Stimulated activated CD8-positive, alpha-beta memory T cell treated with anti-CD3 and anti-CD28 coated beads, Interleukin-15, amount 100 ng/mL, for 4 hours (primary cell): ENCODE results near the gene FAIM.
A peak's percentile ranks its signal among the peaks of the same experiment; 100 is the strongest.
"Not testable (repeated sequence)": the region's sequence is repeated elsewhere in the genome, so short reads cannot be mapped to it uniquely, and the experiment has no call there.

Experiments used
- DNase-seq, 2 donors: peaks; one replicate each; pipeline ENCODE4 v3.0.0-alpha.2; 2020; ENCODE audit warnings: low read depth in 2 of 2

The FAIM gene, protein sequence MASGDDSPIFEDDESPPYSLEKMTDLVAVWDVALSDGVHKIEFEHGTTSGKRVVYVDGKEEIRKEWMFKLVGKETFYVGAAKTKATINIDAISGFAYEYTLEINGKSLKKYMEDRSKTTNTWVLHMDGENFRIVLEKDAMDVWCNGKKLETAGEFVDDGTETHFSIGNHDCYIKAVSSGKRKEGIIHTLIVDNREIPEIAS

DNA sequence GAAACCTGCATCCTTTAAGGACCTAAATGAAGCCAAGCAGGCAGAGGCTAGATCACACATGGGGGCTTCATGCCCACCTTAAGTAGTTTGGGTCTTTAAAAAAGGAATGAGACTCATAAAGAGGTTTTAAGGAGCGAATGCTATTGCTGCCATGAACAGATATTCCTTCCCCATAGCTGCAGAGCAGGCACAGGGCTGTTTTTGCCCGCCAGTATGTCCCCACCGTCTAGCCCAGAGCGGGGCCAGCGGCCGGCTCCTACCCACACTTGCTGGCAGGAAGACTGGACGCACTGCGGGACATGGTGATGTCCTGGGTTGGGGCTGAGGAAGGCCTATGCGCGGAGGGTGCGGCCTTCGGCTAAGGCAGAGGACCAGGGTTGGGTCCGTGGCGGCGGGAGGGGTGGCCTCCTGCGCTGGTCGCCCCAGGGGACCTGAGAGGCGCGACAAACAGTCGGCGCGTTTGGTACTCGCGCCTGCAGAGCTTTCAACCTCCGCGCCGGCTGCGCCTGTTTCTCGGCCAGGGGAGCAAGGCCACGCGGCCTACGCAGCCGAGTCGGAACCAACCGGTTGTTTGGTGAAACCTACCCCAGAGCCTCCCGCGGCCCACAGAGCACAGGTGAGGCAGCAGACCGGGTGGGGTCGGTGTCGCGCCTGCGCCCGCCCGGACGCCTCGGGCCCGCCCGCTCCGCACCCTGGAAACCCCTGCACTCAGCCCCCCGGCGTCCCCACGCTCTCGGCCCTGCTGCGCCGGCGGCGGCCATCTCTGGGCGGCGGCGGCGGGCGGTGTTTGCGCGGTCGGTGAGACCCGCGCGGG lies at the start of gene FAIM:
TSS of gene FAIM (plus strand) at position 450 of the 814 bp plus-strand sequence. CDS start 10,956 bp downstream, outside the sequence.
- peak; percentile 22 to 55 for DNase-seq

DNA sequence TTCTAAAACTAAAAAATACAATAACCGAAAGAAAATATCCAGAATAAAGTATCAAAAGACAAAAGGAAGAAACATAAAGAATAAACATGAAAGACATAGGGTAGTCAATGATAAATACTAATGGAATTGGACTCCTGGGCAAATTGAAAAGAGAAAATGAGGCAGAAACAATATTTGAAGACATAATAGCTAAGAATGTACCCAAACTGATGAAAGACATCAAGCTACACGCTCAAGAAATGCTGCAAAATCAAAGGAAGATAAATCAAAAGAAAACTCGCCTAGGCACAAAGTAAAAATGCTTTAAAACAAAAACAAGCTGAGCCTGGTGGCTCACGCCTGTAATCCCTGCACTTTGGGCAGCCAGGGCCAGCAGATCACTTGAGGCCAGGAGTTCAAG lies 49.4 kb upstream of the FAIM start:
- no peak for DNase-seq

DNA sequence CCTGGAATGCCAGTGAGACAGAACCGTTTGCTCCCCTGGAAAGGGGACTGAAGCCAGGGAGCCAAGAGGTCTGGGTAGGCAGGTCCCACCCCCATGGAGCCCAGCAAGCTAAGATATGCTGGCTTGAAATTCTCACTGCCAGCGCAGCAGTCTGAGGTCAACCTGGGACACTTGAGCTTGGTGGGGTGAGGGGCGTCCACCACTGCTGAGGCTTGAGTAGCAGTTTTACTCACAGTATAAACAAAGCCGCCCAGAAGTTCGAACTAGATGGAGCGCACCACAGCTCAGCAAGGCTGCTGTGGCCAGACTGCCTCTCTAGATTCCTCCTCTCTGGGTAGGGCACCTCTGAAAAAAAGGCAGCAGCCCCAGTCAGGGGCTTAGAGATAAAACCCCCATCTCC lies 48.1 kb upstream of the FAIM start:
- no peak for DNase-seq

DNA sequence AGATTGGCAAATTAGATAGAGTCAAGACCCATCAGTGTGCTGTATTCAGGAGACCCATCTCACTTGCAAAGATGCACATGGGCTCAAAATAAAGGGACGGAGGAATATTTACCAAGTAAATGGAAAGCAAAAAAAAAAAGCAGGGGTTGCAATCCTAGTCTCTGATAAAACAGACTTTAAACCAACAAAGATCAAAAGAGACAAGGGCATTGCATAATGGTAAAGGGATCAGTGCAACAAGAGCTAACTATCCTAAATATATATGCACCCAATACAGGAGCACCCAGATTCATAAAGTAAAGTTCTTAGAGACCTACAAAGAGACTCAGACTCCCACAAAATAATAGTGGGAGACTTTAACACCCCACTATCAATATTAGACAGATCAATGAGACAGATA lies 45.7 kb upstream of the FAIM start:
- DNase-seq, result not testable (repeated sequence)

DNA sequence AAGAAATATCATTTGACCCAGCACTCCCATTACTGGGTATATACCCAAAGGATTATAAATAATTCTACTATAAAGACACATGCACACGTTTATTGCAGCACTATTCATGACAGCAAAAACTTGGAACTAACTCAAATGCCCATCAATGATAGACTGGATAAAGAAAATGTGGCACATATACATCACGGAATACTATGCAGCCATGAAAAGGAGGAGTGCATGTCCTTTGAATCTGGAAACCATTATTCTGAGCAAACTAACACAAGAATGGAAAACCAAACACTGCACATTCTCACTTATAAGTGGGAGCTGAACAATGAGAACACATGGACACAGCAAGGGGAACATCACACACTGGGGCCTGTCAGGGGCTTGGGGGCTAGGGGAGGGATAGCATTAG lies 42.3 kb upstream of the FAIM start:
- not testable (repeated sequence) for DNase-seq

DNA sequence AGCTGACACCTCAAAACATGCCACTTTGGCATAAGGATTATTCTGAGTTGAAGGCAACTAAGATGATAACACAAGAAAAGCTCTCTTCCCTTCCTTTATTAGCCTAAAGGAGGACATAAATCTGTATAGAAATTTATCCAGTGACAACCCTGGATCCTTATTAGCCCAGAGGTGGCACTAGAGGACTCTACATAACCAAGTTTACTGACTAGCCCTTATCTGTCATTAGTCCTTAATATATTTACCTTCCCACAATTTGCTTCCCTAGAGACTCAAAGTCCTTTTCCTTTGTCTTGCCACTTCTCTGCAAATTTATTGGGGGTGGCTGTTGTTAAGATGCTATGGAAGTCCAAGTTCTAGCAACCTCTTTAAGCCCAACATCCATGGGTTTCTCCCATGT lies 41.2 kb upstream of the FAIM start:
- DNase-seq, result no peak

DNA sequence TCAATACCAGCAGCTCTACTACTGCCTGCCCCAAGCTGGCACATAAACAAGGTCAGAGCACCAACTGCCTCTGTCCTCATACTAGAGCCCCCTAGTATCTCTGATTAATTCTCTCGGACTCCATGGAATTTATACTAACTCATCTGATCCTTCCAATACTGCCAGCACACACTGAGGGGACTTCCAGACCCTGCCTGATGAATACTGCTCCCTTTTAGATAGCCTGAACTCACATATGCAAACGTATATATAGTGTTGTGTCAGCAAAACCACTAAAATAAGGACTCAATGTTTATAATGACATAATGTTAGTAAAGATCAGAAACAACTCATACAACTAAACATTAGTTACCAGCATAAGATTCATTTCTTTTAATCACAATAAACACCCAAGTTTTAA lies 39.5 kb upstream of the FAIM start:
- no peak for DNase-seq

DNA sequence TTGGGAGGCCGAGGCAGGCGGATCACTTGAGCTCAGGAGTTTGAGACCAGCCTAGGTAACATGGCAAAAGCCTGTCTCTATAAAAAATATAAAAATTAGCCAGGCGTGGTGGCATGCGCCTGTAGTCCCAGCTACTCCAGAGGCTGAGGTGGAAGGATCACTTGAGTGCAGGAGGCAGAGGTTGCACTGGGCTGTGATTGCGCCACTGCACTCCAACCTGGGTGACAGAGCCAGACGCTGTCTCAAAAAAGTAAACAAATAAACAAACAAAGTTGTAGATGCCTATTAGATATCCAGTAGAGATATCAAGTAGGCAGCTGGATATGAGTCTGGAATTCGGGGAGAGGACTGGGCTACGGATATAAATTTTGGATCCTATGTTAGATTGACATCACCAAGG lies 38.9 kb upstream of the FAIM start:
- DNase-seq, result not testable (repeated sequence)

DNA sequence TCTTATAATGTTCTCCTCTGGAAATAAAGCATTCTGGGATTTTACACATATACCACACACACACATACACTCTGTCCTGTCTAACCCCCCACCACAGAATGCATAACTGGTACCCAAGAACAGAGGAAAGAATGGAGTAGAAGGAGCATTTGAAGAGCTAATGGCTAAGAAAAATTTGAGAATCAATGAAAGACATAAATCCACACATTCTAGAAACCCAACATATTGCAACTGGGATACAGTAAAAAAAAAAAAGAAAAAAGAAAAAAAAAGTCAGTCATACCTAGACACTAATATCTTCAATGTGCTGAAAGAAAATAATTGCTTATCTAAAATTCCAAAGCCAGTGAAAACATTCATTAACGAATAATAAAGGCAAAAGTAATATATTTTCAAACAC lies 35.4 kb upstream of the FAIM start:
- no peak for DNase-seq

DNA sequence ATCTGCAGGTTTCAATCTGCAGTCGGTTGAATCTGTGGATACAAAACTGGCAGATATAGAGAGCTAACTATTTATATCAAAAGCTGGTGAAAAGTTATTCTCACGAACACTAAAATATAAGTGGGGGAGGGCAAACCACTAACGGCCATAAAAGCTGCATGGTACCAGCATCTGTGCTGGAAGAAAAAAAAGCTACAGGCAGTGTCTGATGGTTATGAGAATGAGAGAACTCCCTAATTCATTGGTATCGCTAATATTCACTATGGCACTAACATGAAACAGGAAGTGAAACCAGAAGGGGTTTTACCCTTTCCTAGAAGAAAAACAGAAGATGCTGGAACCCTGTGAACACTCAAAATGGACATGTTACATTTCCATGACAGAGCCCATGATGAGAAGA lies 30.4 kb upstream of the FAIM start:
- DNase-seq, result no peak

DNA sequence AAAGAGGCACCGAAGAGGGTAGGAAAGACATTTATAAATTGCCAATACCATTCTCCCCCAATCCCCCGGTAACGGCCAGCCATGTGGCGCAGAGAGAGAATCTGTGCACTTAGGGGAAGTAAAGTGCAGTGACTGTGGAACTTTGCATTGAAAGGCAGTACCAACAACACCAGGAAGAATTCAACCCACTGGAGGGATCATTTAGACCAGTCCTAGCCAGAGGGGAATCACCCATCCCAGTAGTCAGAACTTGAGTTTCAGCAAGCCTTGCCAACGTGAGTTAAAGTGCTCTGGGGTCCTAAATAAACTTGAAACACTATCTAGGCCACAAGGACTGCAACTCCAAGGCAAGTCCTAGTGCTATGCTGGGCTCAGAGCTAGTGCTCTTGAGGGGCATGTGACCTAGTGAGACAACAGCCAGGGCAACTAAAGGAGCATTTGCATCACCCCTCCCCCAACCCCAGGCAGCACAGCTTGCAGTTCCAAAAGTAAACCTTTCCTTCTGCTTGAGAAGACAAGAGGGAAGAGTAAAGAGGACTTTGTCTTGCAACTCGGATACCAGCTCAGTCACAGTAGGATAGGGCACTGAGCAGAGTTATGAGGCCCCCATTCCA lies 29.5 kb upstream of the FAIM start:
- no peak for DNase-seq

DNA sequence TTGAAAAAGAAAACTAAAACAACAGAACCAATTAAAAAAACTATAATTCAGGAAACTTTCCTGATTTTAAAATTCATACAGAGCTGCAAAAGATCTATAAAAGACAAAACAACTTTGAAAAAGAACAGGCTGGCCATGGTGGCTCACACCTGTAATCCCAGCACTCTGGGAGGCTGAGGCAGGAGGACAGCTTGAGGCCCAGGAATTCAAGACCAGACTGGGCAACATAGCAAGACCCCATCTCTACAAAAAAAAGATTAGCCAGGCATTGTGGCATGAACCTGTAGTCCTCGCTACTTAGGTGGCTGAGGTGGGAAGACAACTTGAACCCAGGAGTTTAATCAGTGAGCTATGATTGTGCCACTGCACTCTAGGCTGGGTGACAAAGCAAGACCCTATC lies 21.2 kb upstream of the FAIM start:
- DNase-seq, result no peak

DNA sequence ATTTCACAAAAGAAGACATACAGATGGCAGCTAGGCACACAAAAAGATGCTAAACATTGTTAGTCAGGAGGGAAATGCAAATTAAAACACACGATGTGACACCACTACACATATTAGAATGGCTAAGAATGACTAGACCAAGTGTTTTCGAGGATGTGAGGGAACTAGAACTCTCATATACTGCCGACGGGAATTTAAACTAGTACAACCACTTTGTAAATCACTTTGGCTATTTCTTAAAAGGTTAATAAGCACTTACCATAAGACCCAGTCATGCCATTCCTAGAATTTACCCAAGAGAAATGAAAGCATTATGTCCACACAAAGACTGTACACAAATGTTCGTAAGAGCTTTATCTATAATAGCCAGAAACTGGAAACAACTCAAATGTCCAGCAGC lies 20.1 kb upstream of the FAIM start:
- no peak for DNase-seq

DNA sequence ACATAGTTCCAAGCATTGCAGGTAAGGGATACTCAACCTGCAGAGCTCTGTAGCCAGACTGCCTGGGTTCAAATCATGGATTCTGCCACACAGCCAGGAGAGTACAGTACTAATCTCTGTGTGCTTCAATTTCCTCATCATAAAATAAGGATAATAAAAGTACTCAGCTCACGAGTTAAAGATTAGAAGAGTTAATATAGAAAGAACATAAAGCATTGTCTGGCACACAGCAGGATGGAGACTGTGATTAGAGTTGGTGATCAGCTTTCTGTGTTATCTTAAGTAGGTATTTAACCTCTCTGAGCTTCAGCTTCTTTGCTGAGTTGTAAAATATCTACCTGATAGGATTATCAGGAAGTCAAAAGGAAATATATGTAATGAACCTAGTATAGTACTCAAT lies 17.2 kb upstream of the FAIM start:
- no peak for DNase-seq

DNA sequence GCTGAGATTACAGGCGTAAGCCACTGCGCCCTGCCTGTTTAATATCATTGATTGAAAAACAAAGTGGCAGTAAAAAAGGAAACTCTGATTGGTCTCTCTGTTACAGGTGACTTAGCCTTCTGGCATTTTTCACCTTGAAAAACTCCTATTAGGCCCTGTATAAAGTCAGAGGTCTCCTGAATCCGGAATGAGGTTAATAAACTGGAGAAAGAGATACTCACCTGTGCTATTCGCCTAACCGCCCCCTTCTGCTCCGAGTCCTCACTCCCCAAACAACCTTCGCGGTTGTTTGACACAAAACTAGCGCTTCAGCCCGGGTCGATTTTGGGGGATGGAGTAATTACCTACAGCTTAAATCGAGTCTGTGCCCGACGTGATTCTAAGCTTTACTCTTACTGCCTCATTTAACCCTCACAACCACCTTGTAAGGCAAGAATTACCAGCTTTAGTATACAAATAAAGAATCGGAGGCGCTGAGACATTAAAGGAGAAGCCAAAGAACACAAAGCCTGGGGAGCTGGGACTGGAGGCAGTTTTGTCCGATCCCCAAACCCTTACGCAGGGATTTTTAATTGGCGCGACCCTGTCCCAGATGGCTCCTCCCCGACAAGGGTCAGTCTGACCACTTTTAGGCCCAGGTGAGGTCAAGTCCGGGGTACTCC lies 15.0 kb upstream of the FAIM start:
- no peak for DNase-seq

DNA sequence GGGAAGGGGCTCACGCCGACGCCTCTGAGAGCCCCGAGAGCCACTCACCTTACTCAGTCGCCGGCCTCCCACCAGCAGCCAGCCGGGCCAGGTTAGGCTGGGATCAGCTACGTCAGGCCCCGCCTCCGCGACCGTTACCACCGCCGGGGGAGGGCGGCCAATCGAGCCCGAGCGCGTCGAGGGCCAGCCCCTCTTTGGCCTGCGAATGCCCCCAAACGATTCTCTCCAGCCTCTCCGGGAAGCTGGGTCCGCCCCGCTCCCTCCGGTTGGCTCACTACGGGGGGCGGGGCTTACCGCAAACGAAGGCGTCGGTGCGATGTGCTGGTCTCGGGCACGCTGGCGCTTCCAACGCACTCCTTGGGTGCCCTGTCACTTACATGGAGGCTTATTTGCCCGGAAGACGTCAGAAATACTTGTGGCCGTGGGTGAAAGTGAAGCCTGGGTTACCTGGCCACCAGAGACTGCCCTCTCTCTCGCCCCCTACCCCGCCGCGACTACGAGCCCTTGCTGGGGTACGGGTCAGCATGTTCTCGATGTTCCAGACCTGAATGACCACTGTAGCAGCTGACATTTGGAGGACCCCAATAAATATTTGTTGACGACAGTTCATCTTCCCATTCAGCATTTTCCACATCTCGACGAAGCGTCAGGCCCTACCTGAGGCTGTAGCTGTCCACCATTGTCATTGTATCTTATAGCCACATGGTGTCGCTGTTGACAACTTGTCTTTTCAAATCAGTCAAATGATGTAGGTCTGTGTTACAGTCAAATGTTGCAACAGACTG lies 14.2 kb upstream of the FAIM start, which contains the start of gene CEP70:
TSS of gene CEP70 (minus strand) at position 111 of the 785 bp plus-strand sequence. CDS start 21,333 bp downstream, outside the sequence.
- DNase-seq, result peak; percentile 80 to 81

DNA sequence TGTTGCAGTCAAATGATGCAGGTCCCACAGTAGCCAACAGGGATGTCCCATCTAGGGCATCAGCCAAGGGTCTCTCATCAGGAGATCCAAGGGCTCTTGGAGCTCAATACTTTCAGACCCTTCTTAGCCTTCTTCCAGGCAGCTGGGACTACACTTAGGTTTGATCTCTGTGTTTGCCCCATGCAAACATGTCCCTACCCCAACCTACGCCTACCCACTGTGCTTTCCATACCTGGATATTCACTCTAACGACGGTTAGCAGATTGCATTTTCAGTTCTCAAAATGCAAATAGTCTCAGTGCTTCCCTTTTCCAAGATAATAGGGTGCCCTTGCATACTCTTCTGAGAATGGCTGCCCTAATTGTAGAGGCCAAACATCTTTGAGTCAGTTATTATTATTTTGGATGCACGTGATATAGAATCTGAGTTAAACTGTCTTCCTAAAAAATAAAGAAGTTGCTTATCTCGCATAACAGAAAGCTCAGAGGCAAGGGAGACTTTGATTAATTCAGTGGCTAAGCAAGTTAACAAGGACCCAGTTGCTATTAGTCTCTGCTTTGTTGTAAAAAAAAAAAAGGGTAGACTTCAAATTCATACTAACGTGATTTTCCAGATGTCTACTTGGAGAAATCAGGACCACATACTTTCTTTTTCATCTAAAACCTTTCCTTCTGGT lies 13.5 kb upstream of the FAIM start:
- no peak for DNase-seq

DNA sequence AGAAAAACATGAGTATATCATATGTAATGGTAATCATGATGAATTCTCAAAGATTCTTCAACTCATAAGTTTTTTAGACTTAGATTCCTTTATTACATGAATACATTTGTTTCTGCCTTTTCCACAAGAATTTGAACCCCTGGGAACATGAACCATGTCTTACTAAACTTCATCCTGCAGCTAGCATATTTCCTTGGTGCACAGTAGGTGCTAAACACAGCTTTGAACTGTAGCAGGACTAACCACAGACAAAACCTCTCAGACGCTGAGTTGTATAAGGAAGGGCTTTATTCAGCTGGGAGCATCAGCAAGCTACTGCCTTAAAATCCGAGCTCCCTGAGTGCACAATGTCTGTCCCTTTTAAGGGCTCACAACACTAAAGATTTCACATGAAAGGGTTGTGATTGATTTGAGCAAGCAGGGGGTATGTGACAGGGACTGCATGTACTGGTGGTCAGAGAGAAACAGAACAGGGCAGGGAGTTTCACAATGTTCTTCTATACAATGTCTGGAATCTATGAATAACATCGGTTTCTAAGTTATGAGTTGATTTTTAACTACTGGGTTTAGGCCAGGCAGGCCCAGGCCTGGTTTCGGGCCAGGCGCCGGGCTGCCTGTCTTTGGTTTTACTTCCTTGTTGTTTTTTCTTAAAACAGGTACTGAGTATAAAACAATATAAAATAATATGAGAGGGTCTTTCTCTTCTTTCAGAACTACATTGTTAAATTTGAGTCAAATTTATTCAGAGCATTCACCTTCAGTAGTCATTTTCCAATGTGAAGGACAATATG lies 11.2 kb upstream of the FAIM start:
- DNase-seq, result not testable (repeated sequence)

DNA sequence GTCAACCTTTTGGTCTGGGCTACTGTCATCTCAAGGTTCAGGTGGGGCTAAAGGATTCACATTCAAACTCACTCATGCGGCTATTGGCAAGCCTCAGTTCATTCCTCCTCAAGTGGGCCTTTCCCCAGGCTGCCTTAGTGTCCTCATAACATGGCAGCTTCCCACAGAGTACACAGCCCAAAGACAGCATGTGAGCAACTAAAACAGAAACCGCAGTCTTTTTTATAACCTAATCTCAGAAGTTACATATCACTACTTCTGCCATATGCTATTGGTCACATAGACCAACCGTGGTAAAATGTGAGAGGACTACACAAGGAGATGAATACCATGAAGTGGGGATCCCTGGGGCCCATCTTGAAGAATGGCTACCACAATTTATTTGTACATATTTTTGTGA lies 10.0 kb upstream of the FAIM start:
- DNase-seq, result no peak

DNA sequence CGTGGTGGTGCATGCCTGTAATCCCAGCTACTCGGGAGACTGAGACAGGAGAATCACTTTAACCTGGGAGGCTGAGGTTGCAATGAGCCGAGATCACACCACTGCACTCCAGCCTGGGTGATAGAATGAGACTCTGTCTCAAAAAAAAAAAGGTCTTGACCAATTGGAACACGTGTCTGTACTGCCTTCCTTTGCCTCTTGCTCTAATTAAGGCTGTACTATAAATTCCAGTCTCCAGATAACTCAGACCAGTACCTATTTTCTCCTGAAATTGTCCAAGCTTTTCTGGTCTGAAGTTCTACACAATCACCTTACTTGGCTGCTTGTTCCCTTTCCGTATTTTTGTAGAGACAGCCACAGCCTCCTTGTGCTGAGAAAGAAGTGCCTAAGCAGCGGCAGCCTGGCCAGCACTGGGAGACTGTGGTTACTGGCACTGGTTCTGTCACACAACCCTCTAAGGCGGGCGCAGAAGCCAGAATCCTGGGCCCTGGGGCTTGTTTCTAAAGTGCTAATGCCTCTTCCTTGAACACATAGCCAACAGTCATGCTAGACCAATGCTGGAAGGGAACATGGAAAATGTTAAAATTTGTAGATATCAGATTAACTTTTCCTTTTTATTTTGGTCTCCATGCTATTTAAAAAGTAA lies 8.3 kb upstream of the FAIM start:
- no peak for DNase-seq
